GM12872 (cell line): ENCODE results near the gene DGKD.

Source experiments
- CTCF ChIP-seq: IDR thresholded peaks from 3 replicates; pipeline ENCODE4 v1.5.1; 2011; ENCODE audit warnings: low read depth, mild to moderate bottlenecking, low read length, moderate library complexity; ENCODE audit not compliant: insufficient read depth

The DGKD gene

GRCh38 chr2:233384811-233385488 lies 30.7 kb downstream of the DGKD start:
- no peak for TF ChIP-seq CTCF

GRCh38 chr2:233385489-233386044 lies 31.3 kb downstream of the DGKD start:
- no peak for TF ChIP-seq CTCF

GRCh38 chr2:233386382-233387041 lies 32.2 kb downstream of the DGKD start:
- no peak for TF ChIP-seq CTCF

GRCh38 chr2:233387225-233387624 lies 32.9 kb downstream of the DGKD start:
- TF ChIP-seq CTCF, result no peak

- no peak for TF ChIP-seq CTCF
Measured at GRCh38 chr2:233387667-233388528, 33.6 kb downstream of the DGKD start.

DNA sequence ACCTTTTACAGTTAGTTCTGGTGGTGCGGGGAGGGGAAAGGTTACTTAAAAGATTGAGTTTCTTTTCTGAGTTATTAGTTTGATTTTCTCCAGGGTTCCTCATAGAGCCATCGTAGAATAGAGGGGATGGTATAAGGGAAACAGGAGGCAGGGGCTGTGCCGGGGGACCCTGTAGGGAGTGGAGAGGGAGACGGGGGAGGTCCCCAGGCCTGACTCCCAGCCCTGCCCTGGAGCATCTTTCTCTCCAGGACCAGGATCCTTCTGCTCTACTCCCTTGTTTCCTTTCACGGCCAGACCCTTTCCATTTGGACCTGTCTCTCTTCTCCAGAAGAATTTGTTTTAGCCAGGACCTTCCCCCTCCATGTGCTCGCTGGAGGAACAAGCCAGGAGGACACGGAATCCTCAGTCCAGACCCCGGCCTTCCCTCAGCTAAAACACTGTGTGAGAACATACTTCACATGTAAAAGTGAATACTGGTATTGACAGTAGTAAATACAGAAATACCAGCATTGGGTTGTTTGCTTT lies 35.4 kb downstream of the DGKD start:
- TF ChIP-seq CTCF, result no peak

DNA sequence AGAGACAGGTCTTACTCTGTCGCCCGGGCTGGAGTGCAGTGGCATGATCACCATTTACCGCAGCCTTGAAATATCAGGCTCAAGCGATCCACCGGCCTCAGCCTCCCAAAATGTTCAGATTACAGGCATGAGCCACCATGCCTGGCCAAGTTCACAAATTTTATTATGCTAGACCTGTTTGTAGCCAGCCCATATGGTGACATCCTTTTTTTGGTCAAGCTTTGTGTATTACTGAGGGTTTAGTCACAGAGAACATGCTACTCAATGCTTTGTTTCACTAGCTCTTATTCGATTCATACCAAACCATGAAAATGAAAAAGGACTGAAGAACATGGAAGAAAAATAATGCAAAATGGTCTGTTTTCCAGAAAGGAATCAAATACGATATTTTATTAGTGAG lies 41.4 kb downstream of the DGKD start:
- no peak for TF ChIP-seq CTCF
